Upper lobe of left lung (tissue), 6 donors: Measurements from ENCODE around the gene RPL34. TPM values are rescaled to one million over a fixed set of nuclear protein-coding genes. Genes with fewer than 3 reads are reported as not detected.

ENCODE experiments used
- ATAC-seq, 2 donors: fragments of 200-7000 bp; cut with Tn5 transposase; one replicate each; pipeline ENCODE4 v1.9.1; 2022; ENCODE audit warnings: mild to moderate bottlenecking in 2 of 2, moderate library complexity in 2 of 2; ENCODE audit not compliant: low FRiP score in 2 of 2
- DNase-seq, 2 donors: peaks; one replicate each; pipeline ENCODE4 v3.0.0-alpha.2; 2019 to 2020
- H3K27ac ChIP-seq, 4 donors: fragments of 200-600 bp; sonication (generic); one replicate each; pipeline ENCODE4 v1.5.1; 2016 to 2019
- H3K27me3 ChIP-seq, 4 donors: fragments of 200-600 bp; sonication (generic); one replicate each; pipeline ENCODE4 v1.5.1; 2017 to 2019
- H3K36me3 ChIP-seq, 4 donors: fragments of 200-600 bp; sonication (generic); one replicate each; pipeline ENCODE4 v1.5.1; 2016 to 2019
- H3K4me1 ChIP-seq, 4 donors: fragments of 200-600 bp; sonication (generic); one replicate each; pipeline ENCODE4 v1.5.1; 2018 to 2019
- H3K4me3 ChIP-seq, 4 donors: fragments of 200-600 bp; sonication (generic); one replicate each; pipeline ENCODE4 v1.5.1; 2017 to 2019; ENCODE audit warnings: mild to moderate bottlenecking in 2 of 4, moderate library complexity in 1 of 4
- H3K9me3 ChIP-seq, 4 donors: fragments of 200-600 bp; sonication (generic); one replicate each; pipeline ENCODE4 v1.5.1; 2018 to 2019
- EP300 ChIP-seq, 4 donors: sonication (generic); formaldehyde crosslinking; IDR thresholded peaks; one replicate each; pipeline ENCODE4 v1.5.1; 2017; ENCODE audit warnings: antibody characterized with exemption in 4 of 4, control low read depth in 2 of 4
- POLR2A ChIP-seq, 4 donors: fragments of 450-650 bp; IDR thresholded peaks; one replicate each; pipeline ENCODE4 v1.5.1; 2016 to 2017; ENCODE audit warnings: antibody characterized with exemption in 4 of 4, mild to moderate bottlenecking in 2 of 4
- POLR2AphosphoS5 ChIP-seq, 2 donors: sonication (generic); formaldehyde crosslinking; IDR thresholded peaks; one replicate each; pipeline ENCODE4 v1.5.1; 2017; ENCODE audit warnings: antibody characterized with exemption in 2 of 2
- WGBS, 2 donors: methylation state at CpG; one replicate each; pipeline ENCODE4 v1.1.5; 2017 to 2018; 5-methylcytosine and 5-hydroxymethylcytosine counted together
- total RNA-seq, 6 donors: library from RNA; depleted of rRNA in 4 of 6; stranded (reverse); fragments of >200 nt in 4 of 6; gene quantifications; one replicate each; pipeline versions ENCODE4 v1.1.0 to v1.2.1, GENCODE V29; 2016 to 2021
- TF ChIP-seq, protein P1 (sequence below), 6 experiments: fragments of 450-650 bp in 4 of 6; fragments of 200-600 bp in 2 of 6; sonication (generic) in 2 of 6; IDR thresholded peaks; one replicate each; pipeline ENCODE4 v1.5.1; 2016 to 2019; ENCODE audit warnings: antibody characterized with exemption in 6 of 6
- donor health status: DM: no; HTN: no; CAD: no; lungs with moderate emphysema.
- donor health status: DM: no; HTN: yes; CAD: no; lungs with severe emphysema.

Gene RPL34
- total RNA-seq, 6 donors from 2014 or later: 181 to 1,016 (median 526) TPM

GRCh38 chr4:108611365-108611764 lies 9.0 kb upstream of the RPL34 start:
- Histone ChIP-seq H3K36me3 (no peaks in the 10 kb centered on the region), H3K4me1 (no peaks in the 10 kb centered on the region), H3K4me3 (no peak overlapping the region), H3K27ac (no peak overlapping the region), H3K27me3 (no peaks in the 10 kb centered on the region), H3K9me3 (no peaks in the 10 kb centered on the region)
- DNase-seq (no peak), ATAC-seq (peak in 1 of 2 donors; percentile 53)
- 74 to 76% methylated on average over 10 of the region's 10 CpGs for WGBS, 2 donors
- TF ChIP-seq POLR2AphosphoS5 (IDR thresholded peaks at IDR 0.05) (no peak), POLR2A (IDR thresholded peaks at IDR 0.05) (no peak), EP300 (IDR thresholded peaks at IDR 0.05) (no peak)
- TF ChIP-seq, protein P1, sequence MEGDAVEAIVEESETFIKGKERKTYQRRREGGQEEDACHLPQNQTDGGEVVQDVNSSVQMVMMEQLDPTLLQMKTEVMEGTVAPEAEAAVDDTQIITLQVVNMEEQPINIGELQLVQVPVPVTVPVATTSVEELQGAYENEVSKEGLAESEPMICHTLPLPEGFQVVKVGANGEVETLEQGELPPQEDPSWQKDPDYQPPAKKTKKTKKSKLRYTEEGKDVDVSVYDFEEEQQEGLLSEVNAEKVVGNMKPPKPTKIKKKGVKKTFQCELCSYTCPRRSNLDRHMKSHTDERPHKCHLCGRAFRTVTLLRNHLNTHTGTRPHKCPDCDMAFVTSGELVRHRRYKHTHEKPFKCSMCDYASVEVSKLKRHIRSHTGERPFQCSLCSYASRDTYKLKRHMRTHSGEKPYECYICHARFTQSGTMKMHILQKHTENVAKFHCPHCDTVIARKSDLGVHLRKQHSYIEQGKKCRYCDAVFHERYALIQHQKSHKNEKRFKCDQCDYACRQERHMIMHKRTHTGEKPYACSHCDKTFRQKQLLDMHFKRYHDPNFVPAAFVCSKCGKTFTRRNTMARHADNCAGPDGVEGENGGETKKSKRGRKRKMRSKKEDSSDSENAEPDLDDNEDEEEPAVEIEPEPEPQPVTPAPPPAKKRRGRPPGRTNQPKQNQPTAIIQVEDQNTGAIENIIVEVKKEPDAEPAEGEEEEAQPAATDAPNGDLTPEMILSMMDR (IDR thresholded peaks at IDR 0.05): no peak

- 84 to 94% methylated on average over 6 of the region's 6 CpGs for WGBS, 2 donors
- DNase-seq: no peak
- TF ChIP-seq EP300 (IDR thresholded peaks at IDR 0.05): no peak
- TF ChIP-seq POLR2AphosphoS5 (IDR thresholded peaks at IDR 0.05): no peak
- TF ChIP-seq, protein P1 (IDR thresholded peaks at IDR 0.05): no peak
- TF ChIP-seq POLR2A (IDR thresholded peaks at IDR 0.05): no peak
Measured at GRCh38 chr4:108612365-108612764, 8.0 kb upstream of the RPL34 start.

DNA sequence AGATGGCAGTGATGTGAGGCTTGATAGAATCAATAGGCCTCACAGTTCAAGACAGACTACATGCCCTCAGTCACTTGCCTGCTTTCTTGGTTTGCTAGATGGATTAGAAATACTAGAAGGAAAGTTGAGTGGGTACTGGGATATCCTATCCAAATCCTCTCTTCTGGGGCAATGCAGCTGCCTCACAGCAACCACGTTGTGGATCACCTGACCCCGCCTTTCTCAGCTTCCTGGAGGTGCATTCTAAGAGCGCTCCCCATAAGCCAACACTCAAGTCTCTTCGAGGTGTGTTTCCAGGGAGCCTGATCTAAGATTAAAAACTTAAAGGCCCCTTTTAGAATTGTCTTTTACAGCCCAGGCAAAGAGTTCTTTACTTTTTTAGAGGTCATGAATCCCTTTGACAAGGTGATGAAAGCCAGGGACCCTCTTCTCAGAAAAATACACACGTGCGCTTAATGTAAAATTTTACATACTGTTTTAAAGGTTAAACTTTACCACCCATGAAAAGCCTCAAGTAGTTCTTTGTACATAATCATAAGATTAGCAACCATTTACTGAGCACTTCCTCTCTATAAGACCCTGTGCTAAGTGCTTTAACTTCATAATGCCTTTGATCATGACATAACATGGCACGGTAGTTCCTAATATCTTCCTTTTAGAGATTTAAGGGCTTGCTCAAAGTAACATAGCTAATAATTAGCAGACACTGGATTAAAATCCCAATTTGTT lies 840 bp upstream of the RPL34 start:
- no peaks in the 10 kb centered on the region for H3K9me3 ChIP-seq
- WGBS, 2 donors: 71% methylated on average over 7 of the region's 7 CpGs
- DNase-seq (no peak), ATAC-seq (peak in 1 of 2 donors; percentile 7)
- H3K27ac ChIP-seq: peak overlapping the region; percentile 46 to 94 (median 84)
- H3K4me1 ChIP-seq: peaks cover 20 to 38% (median 29%) of the 10 kb centered on the region in 4 donors
- peaks cover 13 to 28% (median 26%) of the 10 kb centered on the region in 4 donors for H3K36me3 ChIP-seq
- TF ChIP-seq, protein P1 (IDR thresholded peaks at IDR 0.05): no peak
- no peak for TF ChIP-seq POLR2A (IDR thresholded peaks at IDR 0.05)
- no peak for TF ChIP-seq EP300 (IDR thresholded peaks at IDR 0.05)
- no peak for TF ChIP-seq POLR2AphosphoS5 (IDR thresholded peaks at IDR 0.05)
- no peaks in the 10 kb centered on the region for H3K27me3 ChIP-seq
- peak overlapping the region; percentile 41 to 82 (median 70) for H3K4me3 ChIP-seq

More at GRCh38 chr4:108612365-108612764, 8.0 kb upstream of the RPL34 start:
- Histone ChIP-seq H3K27me3 (no peaks in the 10 kb centered on the region), H3K27ac (no peak overlapping the region), H3K9me3 (no peaks in the 10 kb centered on the region), H3K36me3 (no peaks in the 10 kb centered on the region), H3K4me3 (no peak overlapping the region), H3K4me1 (no peaks in the 10 kb centered on the region)
- ATAC-seq: no peak

DNA sequence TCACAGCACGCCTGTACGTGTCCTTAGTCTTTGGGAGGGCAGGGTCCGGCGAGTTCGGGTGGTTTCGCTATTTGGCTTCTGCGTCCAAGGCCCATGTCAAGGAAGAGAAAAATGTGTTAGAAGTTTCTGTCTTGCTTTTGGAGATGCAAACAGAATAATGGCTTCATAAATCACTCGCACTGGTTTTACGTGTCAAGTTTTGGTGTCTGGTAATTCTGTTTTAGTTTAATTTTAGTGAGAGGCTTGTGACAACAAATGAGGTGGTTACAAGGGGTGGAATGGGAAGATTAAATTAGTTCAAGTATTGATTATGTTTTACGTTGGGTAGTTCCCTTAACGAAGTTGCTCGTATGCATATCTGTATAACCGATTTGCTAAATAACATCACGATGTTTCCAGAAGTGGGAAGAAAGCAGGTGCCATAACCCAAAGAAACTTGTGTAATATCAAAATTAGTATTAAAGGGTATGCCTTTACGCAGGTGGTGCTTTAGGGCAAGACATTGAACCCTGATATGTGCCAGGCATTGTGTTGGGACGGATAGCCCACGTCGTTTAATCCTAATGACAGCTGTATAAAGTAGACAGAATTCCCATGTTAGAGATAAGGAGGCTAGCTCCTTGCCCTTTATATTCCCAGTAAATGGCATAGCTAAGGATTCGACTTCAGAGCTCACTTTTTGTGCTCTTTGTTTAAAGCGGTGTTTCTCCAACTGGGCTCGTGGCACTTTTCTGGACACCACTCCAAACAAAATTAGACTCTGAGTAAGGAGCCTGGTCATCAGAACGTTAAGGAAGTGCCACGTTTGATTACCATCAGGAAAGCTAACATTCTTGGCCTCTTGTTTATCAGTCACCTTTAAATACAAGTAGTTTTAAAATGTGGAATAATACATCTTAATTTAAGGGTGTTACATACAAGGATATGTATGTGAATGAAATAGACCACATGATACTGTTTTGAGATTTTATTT lies 843 bp downstream of the RPL34 start:
- DNase-seq (no peak), ATAC-seq (no peak)
- Histone ChIP-seq H3K27ac (peak overlapping the region; percentile 82 to 94 (median 84)), H3K4me3 (peak overlapping the region; percentile 66 to 82 (median 72)), H3K36me3 (peaks cover 17 to 44% (median 41%) of the 10 kb centered on the region in 4 donors), H3K4me1 (peaks cover 20 to 38% (median 29%) of the 10 kb centered on the region in 4 donors), H3K9me3 (no peaks in the 10 kb centered on the region), H3K27me3 (no peaks in the 10 kb centered on the region)
- 10 to 11% methylated on average over 22 to 23 of the region's 23 CpGs for WGBS, 2 donors
- no peak for TF ChIP-seq POLR2A (IDR thresholded peaks at IDR 0.05)
- TF ChIP-seq POLR2AphosphoS5 (IDR thresholded peaks at IDR 0.05): no peak
- no peak for TF ChIP-seq EP300 (IDR thresholded peaks at IDR 0.05)
- TF ChIP-seq, protein P1 (IDR thresholded peaks at IDR 0.05): no peak
